GM23338 (cell line): ENCODE results near the gene NRCAM. TPM values are rescaled to one million over a fixed set of nuclear protein-coding genes. Genes with fewer than 3 reads are reported as not detected.

Experiments
- ATAC-seq: fragments of 200-7000 bp; cut with Tn5 transposase; 3 replicates; pipeline ENCODE4 v1.9.1; 2020
- DNase-seq: peaks from one replicate; pipeline ENCODE4 v3.0.0-alpha.2; 2015; ENCODE audit warnings: low spot score
- H2AFZ ChIP-seq: fragments of 200-600 bp; sonication (generic); 2 replicates; pipeline ENCODE4 v1.8.0; 2016; ENCODE audit warnings: antibody characterized with exemption, mild to moderate bottlenecking, moderate library complexity
- H3F3A ChIP-seq: fragments of 200-600 bp; sonication (generic); replicated peaks from 2 replicates; pipeline ENCODE4 v1.8.0; 2017; ENCODE audit warnings: antibody characterized with exemption, mixed run types, low read depth
- H3K27ac ChIP-seq: fragments of 200-600 bp; sonication (generic); 2 replicates; pipeline ENCODE4 v1.6.1; 2016; ENCODE audit warnings: low read depth
- H3K27me3 ChIP-seq: fragments of 200-600 bp; sonication (generic); 2 replicates; pipeline ENCODE4 v1.8.0; 2016; ENCODE audit warnings: mild to moderate bottlenecking, mixed run types, moderate library complexity; ENCODE audit not compliant: insufficient read depth
- H3K36me3 ChIP-seq: fragments of 200-600 bp; sonication (generic); 2 replicates; pipeline ENCODE4 v1.8.0; 2016; ENCODE audit warnings: mild to moderate bottlenecking; ENCODE audit not compliant: insufficient read depth
- H3K4me1 ChIP-seq: fragments of 200-600 bp; sonication (generic); 2 replicates; pipeline ENCODE4 v1.8.0; 2016; ENCODE audit warnings: mild to moderate bottlenecking, moderate library complexity; ENCODE audit not compliant: insufficient read depth
- H3K4me2 ChIP-seq: fragments of 200-600 bp; sonication (generic); 2 replicates; pipeline ENCODE4 v1.7.1; 2017; ENCODE audit warnings: mixed run types
- H3K4me3 ChIP-seq: fragments of 200-600 bp; sonication (generic); 2 replicates; pipeline ENCODE4 v1.6.1; 2016; ENCODE audit warnings: mixed run types
- H3K79me2 ChIP-seq: fragments of 200-600 bp; sonication (generic); replicated peaks from 2 replicates; pipeline ENCODE4 v1.8.0; 2017; ENCODE audit warnings: mild to moderate bottlenecking; ENCODE audit not compliant: insufficient read depth
- H3K9me2 ChIP-seq: fragments of 200-600 bp; sonication (generic); 2 replicates; pipeline ENCODE4 v1.8.0; 2017; ENCODE audit not compliant: insufficient read depth
- H4K20me1 ChIP-seq: fragments of 200-600 bp; sonication (generic); replicated peaks from 2 replicates; pipeline ENCODE4 v1.8.0; 2017; ENCODE audit warnings: mild to moderate bottlenecking; ENCODE audit not compliant: insufficient read depth
- H3K27ac Mint-ChIP-seq: 2 replicates; pipeline ENCODE4 v1.8.0; 2020; ENCODE audit warnings: inconsistent platforms, mild to moderate bottlenecking, moderate library complexity, mixed read lengths
- H3K27me3 Mint-ChIP-seq: 3 replicates; pipeline ENCODE4 v1.8.0; 2022; ENCODE audit warnings: low read depth, mild to moderate bottlenecking, moderate library complexity, mixed read lengths, inconsistent platforms; ENCODE audit not compliant: insufficient read depth, poor library complexity
- H3K36me3 Mint-ChIP-seq: 3 replicates; pipeline ENCODE4 v1.8.0; 2021; ENCODE audit warnings: low read depth, mild to moderate bottlenecking, inconsistent platforms, moderate library complexity, mixed read lengths
- H3K4me1 Mint-ChIP-seq: 3 replicates; pipeline ENCODE4 v1.8.0; 2020; ENCODE audit warnings: mild to moderate bottlenecking, inconsistent platforms, mixed read lengths
- H3K4me3 Mint-ChIP-seq: 3 replicates; pipeline ENCODE4 v1.8.0; 2021; ENCODE audit warnings: moderate library complexity, mild to moderate bottlenecking, inconsistent platforms, mixed read lengths
- H3K9me3 Mint-ChIP-seq: 3 replicates; pipeline ENCODE4 v1.8.0; 2020; ENCODE audit warnings: moderate library complexity, mild to moderate bottlenecking, inconsistent platforms, mixed read lengths
- CREB1 ChIP-seq: fragments of 250-450 bp; sonication (Bioruptor Pico); IDR thresholded peaks from 2 replicates; pipeline ENCODE4 v1.5.0; 2020; ENCODE audit warnings: low read depth, mild to moderate bottlenecking, moderate library complexity
- EZH2 ChIP-seq: fragments of 200-600 bp; sonication (generic); IDR thresholded peaks from one replicate; pipeline ENCODE4 v1.8.0; 2017; ENCODE audit warnings: antibody characterized with exemption, mild to moderate bottlenecking, low read depth; ENCODE audit not compliant: unreplicated experiment
- EZH2phosphoT487 ChIP-seq: fragments of 200-600 bp; sonication (generic); IDR thresholded peaks from one replicate; pipeline ENCODE4 v1.8.1; 2018; ENCODE audit warnings: antibody characterized with exemption; ENCODE audit not compliant: unreplicated experiment
- STAT1 ChIP-seq: IDR thresholded peaks from one replicate; pipeline ENCODE4 v1.6.1; 2016; ENCODE audit warnings: antibody characterized with exemption; ENCODE audit not compliant: unreplicated experiment
- ZNF114 ChIP-seq: fragments of 250-450 bp; sonication (Bioruptor Pico); IDR thresholded peaks from 2 replicates; pipeline ENCODE4 v1.5.0; 2020; ENCODE audit warnings: mild to moderate bottlenecking, moderate library complexity
- polyA plus RNA-seq: library from polyadenylated mRNA; unstranded; fragments of >200 nt; fragmentation: Nextera tagmentation; extraction: Ambion mirVana; gene quantifications from 2 replicates; pipeline ENCODE4 v1.2.1, GENCODE V29; 2016
- total RNA-seq: library from RNA; depleted of rRNA; stranded (reverse); fragments of >200 nt; shearing (Covaris generic); gene quantifications from 2 replicates; pipeline ENCODE4 v1.2.3, GENCODE V29; 2014
- TF ChIP-seq, protein P1 (sequence below): IDR thresholded peaks from one replicate; pipeline ENCODE4 v1.6.1; 2018; ENCODE audit warnings: antibody characterized with exemption; ENCODE audit not compliant: unreplicated experiment
- TF ChIP-seq, protein P2 (sequence below): IDR thresholded peaks from 2 replicates; pipeline ENCODE4 v1.6.1; 2016; ENCODE audit warnings: antibody characterized with exemption

The NRCAM gene
- total and polyA plus RNA-seq, 2 experiments from 2014 or later: 2.5 to 6.8 TPM

GRCh38 chr7:108360058-108360800, 96.0 kb downstream of the NRCAM start:
- Mint-ChIP-seq H3K4me3 (no peak overlapping the region), H3K36me3 (no peaks in the 10 kb centered on the region), H3K27ac (no peak overlapping the region), H3K27me3 (no peaks in the 10 kb centered on the region), H3K9me3 (no peaks in the 10 kb centered on the region), H3K4me1 (no peaks in the 10 kb centered on the region)
- H4K20me1 ChIP-seq: no peaks in the 10 kb centered on the region
- no peaks in the 10 kb centered on the region for H3F3A ChIP-seq
- H3K9me2 ChIP-seq: no peaks in the 10 kb centered on the region
- TF ChIP-seq, protein P1, sequence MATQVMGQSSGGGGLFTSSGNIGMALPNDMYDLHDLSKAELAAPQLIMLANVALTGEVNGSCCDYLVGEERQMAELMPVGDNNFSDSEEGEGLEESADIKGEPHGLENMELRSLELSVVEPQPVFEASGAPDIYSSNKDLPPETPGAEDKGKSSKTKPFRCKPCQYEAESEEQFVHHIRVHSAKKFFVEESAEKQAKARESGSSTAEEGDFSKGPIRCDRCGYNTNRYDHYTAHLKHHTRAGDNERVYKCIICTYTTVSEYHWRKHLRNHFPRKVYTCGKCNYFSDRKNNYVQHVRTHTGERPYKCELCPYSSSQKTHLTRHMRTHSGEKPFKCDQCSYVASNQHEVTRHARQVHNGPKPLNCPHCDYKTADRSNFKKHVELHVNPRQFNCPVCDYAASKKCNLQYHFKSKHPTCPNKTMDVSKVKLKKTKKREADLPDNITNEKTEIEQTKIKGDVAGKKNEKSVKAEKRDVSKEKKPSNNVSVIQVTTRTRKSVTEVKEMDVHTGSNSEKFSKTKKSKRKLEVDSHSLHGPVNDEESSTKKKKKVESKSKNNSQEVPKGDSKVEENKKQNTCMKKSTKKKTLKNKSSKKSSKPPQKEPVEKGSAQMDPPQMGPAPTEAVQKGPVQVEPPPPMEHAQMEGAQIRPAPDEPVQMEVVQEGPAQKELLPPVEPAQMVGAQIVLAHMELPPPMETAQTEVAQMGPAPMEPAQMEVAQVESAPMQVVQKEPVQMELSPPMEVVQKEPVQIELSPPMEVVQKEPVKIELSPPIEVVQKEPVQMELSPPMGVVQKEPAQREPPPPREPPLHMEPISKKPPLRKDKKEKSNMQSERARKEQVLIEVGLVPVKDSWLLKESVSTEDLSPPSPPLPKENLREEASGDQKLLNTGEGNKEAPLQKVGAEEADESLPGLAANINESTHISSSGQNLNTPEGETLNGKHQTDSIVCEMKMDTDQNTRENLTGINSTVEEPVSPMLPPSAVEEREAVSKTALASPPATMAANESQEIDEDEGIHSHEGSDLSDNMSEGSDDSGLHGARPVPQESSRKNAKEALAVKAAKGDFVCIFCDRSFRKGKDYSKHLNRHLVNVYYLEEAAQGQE: no peak
- H3K27me3 ChIP-seq: no peaks in the 10 kb centered on the region
- no peak for DNase-seq
- H3K4me3 ChIP-seq: no peak overlapping the region
- no peaks in the 10 kb centered on the region for H3K79me2 ChIP-seq
- H3K27ac ChIP-seq: no peak overlapping the region
- no peaks in the 10 kb centered on the region for H3K4me1 ChIP-seq
- no peaks in the 10 kb centered on the region for H3K36me3 ChIP-seq
- ATAC-seq: no peak
- no peak overlapping the region for H2AFZ ChIP-seq
- H3K4me2 ChIP-seq: no peak overlapping the region

GRCh38 chr7:108358553-108358952, 97.7 kb downstream of the NRCAM start:
- H3K4me2 ChIP-seq: no peak overlapping the region
- Mint-ChIP-seq H3K9me3 (no peaks in the 10 kb centered on the region), H3K36me3 (no peaks in the 10 kb centered on the region), H3K4me3 (no peak overlapping the region), H3K27me3 (no peaks in the 10 kb centered on the region), H3K27ac (no peak overlapping the region), H3K4me1 (no peaks in the 10 kb centered on the region)
- no peaks in the 10 kb centered on the region for H3K79me2 ChIP-seq
- ATAC-seq (peak; percentile 36; the same call in 1 of the 3 replicates), DNase-seq (peak; percentile 32)
- H3F3A ChIP-seq: no peaks in the 10 kb centered on the region
- no peak overlapping the region for H2AFZ ChIP-seq
- H4K20me1 ChIP-seq: no peaks in the 10 kb centered on the region
- H3K9me2 ChIP-seq: no peaks in the 10 kb centered on the region
- no peak overlapping the region for H3K4me3 ChIP-seq
- no peak for TF ChIP-seq STAT1
- TF ChIP-seq ZNF114 (CRISPR knock-in tag): no peak
- no peak for TF ChIP-seq EZH2
- TF ChIP-seq EZH2phosphoT487: no peak
- TF ChIP-seq, protein P2, sequence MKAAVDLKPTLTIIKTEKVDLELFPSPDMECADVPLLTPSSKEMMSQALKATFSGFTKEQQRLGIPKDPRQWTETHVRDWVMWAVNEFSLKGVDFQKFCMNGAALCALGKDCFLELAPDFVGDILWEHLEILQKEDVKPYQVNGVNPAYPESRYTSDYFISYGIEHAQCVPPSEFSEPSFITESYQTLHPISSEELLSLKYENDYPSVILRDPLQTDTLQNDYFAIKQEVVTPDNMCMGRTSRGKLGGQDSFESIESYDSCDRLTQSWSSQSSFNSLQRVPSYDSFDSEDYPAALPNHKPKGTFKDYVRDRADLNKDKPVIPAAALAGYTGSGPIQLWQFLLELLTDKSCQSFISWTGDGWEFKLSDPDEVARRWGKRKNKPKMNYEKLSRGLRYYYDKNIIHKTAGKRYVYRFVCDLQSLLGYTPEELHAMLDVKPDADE: no peak
- TF ChIP-seq CREB1 (CRISPR knock-in tag): no peak
- H3K36me3 ChIP-seq: no peaks in the 10 kb centered on the region
- no peaks in the 10 kb centered on the region for H3K27me3 ChIP-seq
- H3K4me1 ChIP-seq: no peaks in the 10 kb centered on the region
- no peak overlapping the region for H3K27ac ChIP-seq
